ENCODE measurements around the gene RXRA. TPM values are rescaled to one million over a fixed set of nuclear protein-coding genes. Genes with fewer than 3 reads are reported as not detected.

RXRA gene
- total and polyA plus RNA-seq, 9 donors = 12.4 to 82.2 (median 70.6) TPM

DNA sequence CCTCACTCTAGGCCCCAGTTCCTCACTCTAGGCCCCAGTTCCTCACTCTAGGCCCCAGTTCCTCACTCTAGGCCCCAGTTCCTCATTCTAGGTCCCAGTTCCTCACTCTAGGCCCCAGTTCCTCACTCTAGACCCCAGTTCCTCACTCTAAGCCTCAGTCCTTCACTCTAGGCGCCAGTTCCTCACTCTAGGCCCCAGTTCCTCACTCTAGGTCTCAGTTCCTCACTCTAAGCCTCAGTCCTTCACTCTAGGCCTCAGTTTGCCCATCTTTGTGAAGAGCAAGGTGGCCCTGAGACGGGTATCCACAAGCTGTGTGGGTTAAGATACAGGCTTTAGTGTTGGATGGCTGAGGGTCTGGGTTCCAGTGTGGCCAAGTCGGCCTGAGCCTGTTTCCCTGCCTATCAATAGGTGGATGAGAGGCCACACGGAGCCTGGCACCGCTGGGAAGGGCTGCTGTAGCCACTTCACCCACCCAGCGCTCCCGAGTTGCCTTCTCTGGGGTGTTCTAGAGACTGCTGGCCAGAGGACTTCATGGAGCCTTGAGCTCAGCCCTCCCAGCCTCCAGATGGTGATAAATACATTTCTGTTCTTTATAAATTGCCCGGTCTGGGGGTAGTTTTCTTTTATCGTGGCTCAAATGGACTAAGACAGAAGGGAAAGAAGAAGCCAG, 150.2 kb downstream of the RXRA start:
- Histone ChIP-seq H3K4me1 (ENCODE audit: insufficient read depth) (peaks cover 20% of the 10 kb centered on the region), H3K9me3 (no peaks in the 10 kb centered on the region), H3K36me3 (no peaks in the 10 kb centered on the region), H3K27me3 (no peaks in the 10 kb centered on the region), H3K27ac (peak overlapping the region in 1 of 2 donors; percentile 52), H3K4me3 (no peak overlapping the region)
- TF ChIP-seq POLR2A (IDR thresholded peaks at IDR 0.05) = no peak
- TF ChIP-seq EP300 (IDR thresholded peaks at IDR 0.05) = no peak
- TF ChIP-seq, protein P1, sequence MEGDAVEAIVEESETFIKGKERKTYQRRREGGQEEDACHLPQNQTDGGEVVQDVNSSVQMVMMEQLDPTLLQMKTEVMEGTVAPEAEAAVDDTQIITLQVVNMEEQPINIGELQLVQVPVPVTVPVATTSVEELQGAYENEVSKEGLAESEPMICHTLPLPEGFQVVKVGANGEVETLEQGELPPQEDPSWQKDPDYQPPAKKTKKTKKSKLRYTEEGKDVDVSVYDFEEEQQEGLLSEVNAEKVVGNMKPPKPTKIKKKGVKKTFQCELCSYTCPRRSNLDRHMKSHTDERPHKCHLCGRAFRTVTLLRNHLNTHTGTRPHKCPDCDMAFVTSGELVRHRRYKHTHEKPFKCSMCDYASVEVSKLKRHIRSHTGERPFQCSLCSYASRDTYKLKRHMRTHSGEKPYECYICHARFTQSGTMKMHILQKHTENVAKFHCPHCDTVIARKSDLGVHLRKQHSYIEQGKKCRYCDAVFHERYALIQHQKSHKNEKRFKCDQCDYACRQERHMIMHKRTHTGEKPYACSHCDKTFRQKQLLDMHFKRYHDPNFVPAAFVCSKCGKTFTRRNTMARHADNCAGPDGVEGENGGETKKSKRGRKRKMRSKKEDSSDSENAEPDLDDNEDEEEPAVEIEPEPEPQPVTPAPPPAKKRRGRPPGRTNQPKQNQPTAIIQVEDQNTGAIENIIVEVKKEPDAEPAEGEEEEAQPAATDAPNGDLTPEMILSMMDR (IDR thresholded peaks at IDR 0.05) = no peak
- whole genome bisulfite sequencing, 3 donors = 92 to 94% (median 94%) methylated on average over 9 of the region's 9 CpGs
- no peak for DNase-seq
- intact Hi-C loops (cut with DNase I) = no loop called here

DNA sequence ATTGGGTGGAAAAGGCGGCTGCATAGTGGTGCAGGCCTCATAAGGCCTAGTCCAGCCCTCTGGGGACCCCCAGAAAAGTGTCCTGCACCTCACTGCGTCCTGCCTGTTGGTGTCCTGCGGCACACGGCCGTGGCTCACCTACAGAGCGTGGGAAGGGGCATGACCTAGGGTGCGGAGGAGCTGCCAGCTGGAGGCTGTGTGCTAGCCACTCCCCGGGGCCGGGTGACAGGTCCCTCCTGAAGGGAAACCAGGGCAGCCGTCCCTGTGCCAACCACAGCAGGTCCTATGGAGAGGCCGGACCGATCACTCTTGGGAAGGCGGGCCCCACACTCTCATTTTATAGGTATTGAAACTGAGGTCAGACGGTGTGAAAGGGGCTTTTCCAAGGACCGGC, 150.7 kb downstream of the RXRA start:
- Histone ChIP-seq H3K36me3 (no peaks in the 10 kb centered on the region), H3K4me1 (ENCODE audit: insufficient read depth) (peaks cover 20% of the 10 kb centered on the region)
- intact Hi-C loops (cut with DNase I) = no loop called here

DNA sequence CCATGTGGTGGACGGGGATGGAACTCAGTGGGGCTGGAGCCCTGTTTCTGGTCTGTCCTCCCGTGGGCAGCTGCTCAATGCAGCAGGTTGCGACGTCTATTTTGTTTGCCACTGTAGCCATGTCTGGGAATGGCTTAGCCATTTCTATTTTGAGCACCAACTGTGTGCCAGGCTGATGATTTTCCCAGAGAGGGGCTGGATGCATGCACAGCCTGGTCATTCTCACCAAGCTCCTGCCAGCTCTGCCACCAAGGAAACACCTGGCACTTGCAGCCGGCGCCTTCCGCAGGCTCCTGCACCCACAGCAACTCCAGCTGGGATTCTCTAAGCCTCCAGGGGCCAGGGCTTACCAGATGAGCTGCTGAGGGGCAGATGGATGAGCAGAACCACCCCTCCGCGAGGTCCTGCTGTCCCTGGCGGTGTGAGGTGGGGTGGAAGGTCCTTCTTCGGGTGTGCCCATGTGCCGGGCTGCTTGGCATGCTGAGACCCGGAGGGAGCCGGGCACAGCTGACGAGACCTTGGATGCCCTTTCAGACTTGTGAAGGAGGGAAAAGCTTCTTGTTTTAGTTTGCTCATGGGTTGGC, 151.2 kb downstream of the RXRA start:
- intact Hi-C loops (cut with DNase I) = no loop called here
- no peak overlapping the region for H3K4me3 ChIP-seq
- H3K4me1 ChIP-seq (ENCODE audit: insufficient read depth) = peaks cover 20% of the 10 kb centered on the region
- no peaks in the 10 kb centered on the region for H3K36me3 ChIP-seq
- TF ChIP-seq, protein P1 (IDR thresholded peaks at IDR 0.05) = no peak
- TF ChIP-seq POLR2A (IDR thresholded peaks at IDR 0.05) (no peak), EP300 (IDR thresholded peaks at IDR 0.05) (no peak)
- no peak overlapping the region for H3K27ac ChIP-seq
- no peaks in the 10 kb centered on the region for H3K9me3 ChIP-seq
- 88 to 91% (median 91%) methylated on average over 15 of the region's 15 CpGs for WGBS, 3 donors
- DNase-seq = no peak
- H3K27me3 ChIP-seq = no peaks in the 10 kb centered on the region

More for the DNA sequence above, 150.7 kb downstream of the RXRA start:
- 82 to 90% (median 89%) methylated on average over 15 of the region's 15 CpGs for WGBS, 3 donors
- peak in 1 of 5 donors; percentile 41 for DNase-seq
- Histone ChIP-seq H3K9me3 (no peaks in the 10 kb centered on the region), H3K4me3 (no peak overlapping the region), H3K27me3 (no peaks in the 10 kb centered on the region), H3K27ac (no peak overlapping the region)
- TF ChIP-seq, protein P1 (IDR thresholded peaks at IDR 0.05) = no peak
- TF ChIP-seq POLR2A (IDR thresholded peaks at IDR 0.05) (no peak), EP300 (IDR thresholded peaks at IDR 0.05) (no peak)

DNA sequence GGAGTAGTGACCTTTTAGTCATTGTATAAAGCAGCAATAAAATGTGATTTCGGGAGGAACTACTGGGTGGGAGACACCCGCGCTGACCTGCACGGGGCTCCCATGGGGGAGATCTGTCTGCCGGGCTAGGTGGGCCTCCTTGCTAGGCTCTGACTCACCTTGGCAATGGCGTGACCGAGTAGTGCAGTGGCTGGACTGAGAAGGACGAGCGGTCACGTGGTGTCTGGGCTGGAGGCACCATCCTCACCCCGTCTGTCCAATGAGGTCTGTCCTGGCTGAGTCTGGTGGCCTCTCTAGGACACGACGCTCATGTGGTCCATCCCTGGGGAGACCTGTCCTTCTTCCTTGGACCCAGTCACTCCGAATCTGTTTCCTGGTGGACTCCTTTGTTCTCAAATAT, 151.7 kb downstream of the RXRA start:
- DNase-seq = no peak
- no peak overlapping the region for H3K27ac ChIP-seq
- no peak overlapping the region for H3K4me3 ChIP-seq
- intact Hi-C loops (cut with DNase I) = no loop called here
- 87 to 90% (median 89%) methylated on average over 14 of the region's 14 CpGs for WGBS, 3 donors
- no peaks in the 10 kb centered on the region for H3K27me3 ChIP-seq
- peaks cover 20% of the 10 kb centered on the region for H3K4me1 ChIP-seq (ENCODE audit: insufficient read depth)
- TF ChIP-seq POLR2A (IDR thresholded peaks at IDR 0.05) = no peak
- no peaks in the 10 kb centered on the region for H3K9me3 ChIP-seq
- no peaks in the 10 kb centered on the region for H3K36me3 ChIP-seq

DNA sequence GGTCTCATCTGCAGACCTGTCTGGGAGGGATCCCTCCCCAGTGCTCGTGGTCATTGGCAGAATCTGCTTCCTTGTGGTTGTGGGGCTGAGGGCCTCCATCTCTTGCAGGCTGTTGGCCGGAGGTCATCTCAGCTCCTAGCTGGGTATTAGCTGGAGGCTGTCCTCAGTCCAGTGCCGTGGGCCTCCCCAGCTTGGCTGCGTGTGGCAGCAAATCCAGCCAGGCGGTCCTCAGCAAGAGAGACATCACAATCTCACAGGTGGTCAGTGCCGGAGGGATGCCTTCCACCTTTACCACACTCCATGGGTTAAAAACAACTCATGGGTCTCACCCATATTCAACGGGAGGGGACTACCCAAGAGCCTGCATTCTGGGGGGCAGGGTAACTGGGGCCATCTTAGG, 155.5 kb downstream of the RXRA start:
- Histone ChIP-seq H3K4me3 (no peak overlapping the region), H3K27ac (no peak overlapping the region), H3K36me3 (no peaks in the 10 kb centered on the region), H3K9me3 (no peaks in the 10 kb centered on the region), H3K27me3 (no peaks in the 10 kb centered on the region), H3K4me1 (ENCODE audit: insufficient read depth) (no peaks in the 10 kb centered on the region)
- no peak for DNase-seq
- 83 to 89% (median 88%) methylated on average over 7 of the region's 7 CpGs for WGBS, 3 donors
- TF ChIP-seq, protein P1 (IDR thresholded peaks at IDR 0.05) = no peak
- no peak for TF ChIP-seq EP300 (IDR thresholded peaks at IDR 0.05)
- TF ChIP-seq POLR2A (IDR thresholded peaks at IDR 0.05) = no peak
- intact Hi-C loops (cut with DNase I) = no loop called here
